NOMO-1 treated with DMSO at 0.1 percent for 48 hours (cell line): Measurements from ENCODE around the gene DENND6B.

Experiments
- DNase-seq: peaks from one replicate; lab custom pipeline; 2025; ENCODE audit not compliant: unreplicated experiment; lab: John Stamatoyannopoulos, UW

The DENND6B gene

GRCh38 chr22:50259302-50259701 lies 67.5 kb downstream of the DENND6B start:
- no peak for DNase-seq
